Ascending aorta (tissue), 2 donors: ENCODE data around the gene SIGLEC5. TPM values are rescaled to one million over a fixed set of nuclear protein-coding genes. Genes with fewer than 3 reads are reported as not detected.

ENCODE experiments used
- DNase-seq, 2 donors: peaks; one replicate each; pipeline ENCODE4 v3.0.0-alpha.2; 2019; ENCODE audit warnings: low spot score in 2 of 2
- H3K27ac ChIP-seq, 2 donors: fragments of 200-600 bp; sonication (generic); one replicate each; pipeline ENCODE4 v1.5.1; 2016 to 2017; ENCODE audit warnings: mild to moderate bottlenecking in 1 of 2
- H3K27me3 ChIP-seq: fragments of 200-600 bp; sonication (generic); one replicate; pipeline ENCODE4 v1.5.1; 2017
- H3K36me3 ChIP-seq, 2 donors: fragments of 200-600 bp; sonication (generic); one replicate each; pipeline ENCODE4 v1.5.1; 2016
- H3K4me1 ChIP-seq, 2 donors: fragments of 200-600 bp; sonication (generic); one replicate each; pipeline ENCODE4 v1.5.1; 2016 to 2017; ENCODE audit warnings: mild to moderate bottlenecking in 1 of 2
- H3K4me3 ChIP-seq, 2 donors: fragments of 200-600 bp; sonication (generic); one replicate each; pipeline ENCODE4 v1.5.1; 2016 to 2017; ENCODE audit warnings: mild to moderate bottlenecking in 1 of 2
- H3K9me3 ChIP-seq, 2 donors: fragments of 200-600 bp; sonication (generic); one replicate each; pipeline ENCODE4 v1.5.1; 2016
- CTCF ChIP-seq, 3 experiments: fragments of 200-600 bp in 2 of 3; fragments of 450-650 bp in 1 of 3; sonication (generic) in 2 of 3; IDR thresholded peaks; one replicate each; pipeline ENCODE4 v1.5.1; 2016 to 2019; ENCODE audit warnings: antibody characterized with exemption in 3 of 3, mild to moderate bottlenecking in 1 of 3, moderate library complexity in 1 of 3
- intact Hi-C: fragments of 100-400 bp; cut with DNase I; formaldehyde crosslinking; loops from one replicate; pipeline ENCODE4 v1.15.1; 2023
- total RNA-seq: library from RNA; depleted of rRNA; stranded (reverse); fragments of >200 nt; gene quantifications from one replicate; pipeline ENCODE4 v1.1.0, GENCODE V29; 2016

Gene SIGLEC5
- total RNA-seq, 1 donor from 2014 or later: not detected

GRCh38 chr19:51626675-51627074 lies 3.5 kb downstream of the SIGLEC5 start:
- Histone ChIP-seq H3K4me3 (no peak overlapping the region), H3K27ac (no peak overlapping the region), H3K27me3 (no peaks in the 10 kb centered on the region), H3K4me1 (no peaks in the 10 kb centered on the region), H3K9me3 (no peaks in the 10 kb centered on the region), H3K36me3 (no peaks in the 10 kb centered on the region)
- intact Hi-C loops: no loop called here
- TF ChIP-seq CTCF (IDR thresholded peaks at IDR 0.05): no peak
- DNase-seq: no peak

GRCh38 chr19:51621178-51621577 lies 9.0 kb downstream of the SIGLEC5 start:
- H3K27me3 ChIP-seq: no peaks in the 10 kb centered on the region
- H3K36me3 ChIP-seq: no peaks in the 10 kb centered on the region
- intact Hi-C loops: no loop called here
- H3K4me1 ChIP-seq: no peaks in the 10 kb centered on the region
- no peak overlapping the region for H3K4me3 ChIP-seq
- H3K9me3 ChIP-seq: no peaks in the 10 kb centered on the region
- no peak for DNase-seq
- H3K27ac ChIP-seq: no peak overlapping the region
- TF ChIP-seq CTCF (IDR thresholded peaks at IDR 0.05): no peak

DNA sequence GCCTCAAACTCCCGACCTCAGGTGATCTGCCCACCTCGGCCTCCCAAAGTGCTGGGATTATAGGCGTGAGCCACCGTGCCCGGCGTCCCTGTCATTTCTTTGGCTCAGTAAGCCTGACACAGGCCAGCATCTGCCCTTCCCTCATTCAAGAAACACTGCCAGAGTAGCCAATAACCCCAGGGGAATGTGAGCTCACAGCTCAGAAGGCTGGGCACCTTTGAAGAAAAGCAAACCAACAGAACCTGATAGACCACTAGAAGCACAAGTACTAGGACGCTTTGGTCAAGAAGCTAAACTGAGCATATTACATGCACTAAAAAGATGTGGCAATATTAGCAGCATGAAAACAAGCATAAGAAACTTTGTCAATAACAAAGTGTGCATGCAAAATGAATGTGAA lies 14.2 kb downstream of the SIGLEC5 start:
- no peak for DNase-seq
- H3K36me3 ChIP-seq: no peaks in the 10 kb centered on the region
- no peaks in the 10 kb centered on the region for H3K9me3 ChIP-seq
- TF ChIP-seq CTCF (IDR thresholded peaks at IDR 0.05): no peak
- no peak overlapping the region for H3K27ac ChIP-seq
- no peaks in the 10 kb centered on the region for H3K4me1 ChIP-seq
- H3K27me3 ChIP-seq: no peaks in the 10 kb centered on the region
- intact Hi-C loops: no loop called here
- H3K4me3 ChIP-seq: no peak overlapping the region

- intact Hi-C loops: no loop called here
- TF ChIP-seq CTCF (IDR thresholded peaks at IDR 0.05): no peak
- Histone ChIP-seq H3K36me3 (no peaks in the 10 kb centered on the region), H3K27ac (no peak overlapping the region), H3K27me3 (no peaks in the 10 kb centered on the region), H3K4me1 (no peaks in the 10 kb centered on the region), H3K9me3 (no peaks in the 10 kb centered on the region), H3K4me3 (no peak overlapping the region)
- DNase-seq: no peak
Observed at GRCh38 chr19:51614789-51615188, 15.4 kb downstream of the SIGLEC5 start.

DNA sequence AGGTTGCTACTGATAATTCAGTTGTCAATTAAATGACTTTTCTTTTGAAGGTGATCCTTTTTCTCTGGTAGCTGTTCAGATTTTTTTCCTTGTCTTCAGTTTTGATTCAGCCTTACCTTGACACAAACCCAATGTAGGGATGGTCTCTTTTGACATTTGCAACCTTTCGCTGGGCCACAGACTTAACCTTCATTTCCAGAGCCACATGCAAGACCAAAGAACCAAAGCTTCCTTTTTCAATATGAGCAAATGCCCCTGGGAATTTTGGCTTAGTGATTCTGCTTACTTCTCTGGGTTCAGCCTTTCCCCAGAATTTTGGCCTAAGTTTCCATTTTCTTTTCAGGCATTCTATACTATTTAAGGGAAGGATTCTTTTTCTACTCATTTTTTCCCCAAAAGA lies 19.6 kb downstream of the SIGLEC5 start:
- Histone ChIP-seq H3K27me3 (no peaks in the 10 kb centered on the region), H3K27ac (no peak overlapping the region), H3K4me1 (no peaks in the 10 kb centered on the region), H3K36me3 (no peaks in the 10 kb centered on the region), H3K9me3 (no peaks in the 10 kb centered on the region), H3K4me3 (no peak overlapping the region)
- no peak for DNase-seq
- intact Hi-C loops: no loop called here
- TF ChIP-seq CTCF (IDR thresholded peaks at IDR 0.05): no peak

- intact Hi-C loops: no loop called here
Observed at GRCh38 chr19:51607920-51608562, 22.2 kb downstream of the SIGLEC5 start.

More at GRCh38 chr19:51607920-51608562, 22.2 kb downstream of the SIGLEC5 start:
- peak; percentile 19 to 38 (median 23) for TF ChIP-seq CTCF (IDR thresholded peaks at IDR 0.05)
- Histone ChIP-seq H3K9me3 (no peaks in the 10 kb centered on the region), H3K4me3 (no peak overlapping the region), H3K27me3 (no peaks in the 10 kb centered on the region), H3K4me1 (no peaks in the 10 kb centered on the region), H3K36me3 (no peaks in the 10 kb centered on the region), H3K27ac (no peak overlapping the region)
- DNase-seq: peak; percentile 27 to 80
